ENCODE measurements around the gene KLF6.

- TF ChIP-seq CTCF (IDR thresholded peaks at IDR 0.05) = no peak
- no peak for TF ChIP-seq USF2 (IDR thresholded peaks at IDR 0.05; ENCODE audit: borderline replicate concordance, low read depth, low read length)
- TF ChIP-seq POLR2AphosphoS5 (IDR thresholded peaks at IDR 0.05; ENCODE audit: low read depth, low read length) = no peak
- TF ChIP-seq GABPA (IDR thresholded peaks at IDR 0.05; ENCODE audit: low read depth) = no peak
- no peak for TF ChIP-seq RFX5 (IDR thresholded peaks at IDR 0.05; ENCODE audit: low read length)
- TF ChIP-seq SIN3A (IDR thresholded peaks at IDR 0.05; ENCODE audit: borderline replicate concordance, low read depth, low read length) = no peak
- no peak for TF ChIP-seq NFIC (IDR thresholded peaks at IDR 0.05; ENCODE audit: borderline replicate concordance)
- no peak for TF ChIP-seq NRF1 (IDR thresholded peaks at IDR 0.05; ENCODE audit: low read depth, low read length)
- no peak for TF ChIP-seq MXI1 (IDR thresholded peaks at IDR 0.05; ENCODE audit: low read depth, low read length)
- TF ChIP-seq REST (IDR thresholded peaks at IDR 0.05; ENCODE audit: low read depth, low read length) = no peak
- TF ChIP-seq TEAD4 (IDR thresholded peaks at IDR 0.05; ENCODE audit: borderline replicate concordance, insufficient read depth) = no peak
- no peak for TF ChIP-seq YY1 (IDR thresholded peaks at IDR 0.05; ENCODE audit: low read depth)
These were observed 28.7 kb downstream of the KLF6 start for GRCh38 chr10:3756360-3756740.

All from SK-N-SH (cell line).